ENCODE measurements around the gene NCAPG2.

GRCh38 chr7:158633055-158633956 is 71.3 kb downstream of the NCAPG2 start:
- TF ChIP-seq REST (IDR thresholded peaks at IDR 0.05; ENCODE audit: low read depth, low read length) (no peak), POLR2A (IDR thresholded peaks at IDR 0.05; ENCODE audit: low read depth, low read length) (peak; percentile 43; the same call in 1 of the 2 replicates), CTCF (IDR thresholded peaks at IDR 0.05 in 2 of 3, conservative IDR thresholded peaks at IDR 0.05 in 1 of 3; ENCODE audit: control insufficient read depth in 2 of 3, extremely low read depth in 1 of 3, insufficient read depth in 1 of 3, low read depth in 3 of 3, low read length in 3 of 3) (no peak), MYC (IDR thresholded peaks at IDR 0.05; ENCODE audit: insufficient read depth, insufficient read length, insufficient replicate concordance, low read length, severe bottlenecking) (no peak), ZNF24 (IDR thresholded peaks at IDR 0.05) (no peak), TCF3 (IDR thresholded peaks at IDR 0.05; ENCODE audit: borderline replicate concordance, insufficient read depth, low read depth, low read length) (no peak), POLR2AphosphoS5 (IDR thresholded peaks at IDR 0.05; ENCODE audit: low read length) (no peak), EZH2 (IDR thresholded peaks at IDR 0.05; ENCODE audit: borderline replicate concordance, control insufficient read depth, low read depth, low read length) (no peak), SUPT20H (IDR thresholded peaks at IDR 0.05; ENCODE audit: borderline replicate concordance, control insufficient read depth, low read depth, low read length) (no peak), RCOR1 (conservative IDR thresholded peaks at IDR 0.05; ENCODE audit: low read depth, low read length) (no peak), SREBF1 (IDR thresholded peaks at IDR 0.05; ENCODE audit: low read length) (no peak), TAF1 (IDR thresholded peaks at IDR 0.05; ENCODE audit: borderline replicate concordance, low read depth, low read length) (no peak)
